Right ventricle myocardium inferior (tissue), 1 donor: ENCODE measurements around the gene SAXO1. TPM values are rescaled to one million over a fixed set of nuclear protein-coding genes. Genes with fewer than 3 reads are reported as not detected.
"Not testable (repeated sequence)": the region's sequence is repeated elsewhere in the genome, so short reads cannot be mapped to it uniquely, and the experiment has no call there.

Experiments
- ATAC-seq: fragments of 200-7000 bp; cut with Tn5 transposase; one replicate; pipeline ENCODE4 v1.9.1; 2020; ENCODE audit warnings: mild to moderate bottlenecking, moderate library complexity
- DNase-seq: peaks from one replicate; pipeline ENCODE4 v3.0.0; 2021; ENCODE audit errors: missing footprints
- intact Hi-C: fragments of 100-400 bp; cut with DNase I; formaldehyde crosslinking; loops from one replicate; pipeline ENCODE4 v1.11.0; 2022
- long read RNA-seq: library from polyadenylated mRNA; unstranded; transcript quantifications from one replicate; pipeline ENCODE4 v2.0.0, GENCODE V29; 2021
- total RNA-seq: library from RNA; stranded (reverse); fragmentation: NEBNext Ultra II Directional; extraction: Animal tissue kit (Norgen Biotek cat#: 25700); gene quantifications from one replicate; pipeline ENCODE4 v1.2.1, GENCODE V29; 2021
- donor health status: DM: no; HTN: yes; CAD: no; lungs with severe emphysema.

The SAXO1 gene
- not detected for total RNA-seq
- long read RNA-seq = 0 reads

GRCh38 chr9:19033015-19033414 lies at the start of gene SAXO1:
Gene SAXO1, minus strand, starts transcription at chr9:19033209. Its CDS starts 301 bp downstream, at chr9:19032908.
- intact Hi-C loops = no loop called here
- no peak for ATAC-seq
- no peak for DNase-seq

GRCh38 chr9:19074836-19075235 lies 41.8 kb upstream of the SAXO1 start:
- ATAC-seq (no peak), DNase-seq (no peak)
- intact Hi-C loops = no loop called here

- DNase-seq = no peak
- intact Hi-C loops = no loop called here
- ATAC-seq = no peak
Measured at GRCh38 chr9:19074229-19074628, 41.2 kb upstream of the SAXO1 start.

GRCh38 chr9:19057033-19057432 lies 24.0 kb upstream of the SAXO1 start:
- intact Hi-C loops = no loop called here
- DNase-seq (no peak), ATAC-seq (no peak)

- intact Hi-C loops = loop anchor here (5.0 kb wide), 1 partner anchor 121 kb away; no protein-coding TSS in a partner anchor
- no peak for ATAC-seq
- no peak for DNase-seq
Measured at GRCh38 chr9:19050637-19051591, 17.9 kb upstream of the SAXO1 start.

GRCh38 chr9:19049917-19050636 lies 17.1 kb upstream of the SAXO1 start:
- DNase-seq (no peak), ATAC-seq (no peak)
- intact Hi-C loops = loop anchor here (1.0 to 5.0 kb wide), 3 partner anchors 122 to 407 kb away; no protein-coding TSS in a partner anchor

GRCh38 chr9:19048966-19049916 lies 16.2 kb upstream of the SAXO1 start, which contains the start of gene RRAGA:
Gene RRAGA, plus strand, starts transcription at chr9:19049427. Its CDS starts 233 bp downstream, at chr9:19049660.
- intact Hi-C loops = loop anchor here (1.0 to 5.0 kb wide), 2 partner anchors 133 to 408 kb away; no protein-coding TSS in a partner anchor

GRCh38 chr9:19036611-19037010 lies 3.6 kb upstream of the SAXO1 start:
- intact Hi-C loops = no loop called here
- ATAC-seq (no peak), DNase-seq (no peak)

More at GRCh38 chr9:19048966-19049916, 16.2 kb upstream of the SAXO1 start, which contains the start of gene RRAGA:
- ATAC-seq (peak; percentile 97), DNase-seq (peak; percentile 97)

- intact Hi-C loops = no loop called here
- DNase-seq (no peak), ATAC-seq (no peak)
Measured at GRCh38 chr9:19032406-19032805, 603 bp downstream of the SAXO1 start.

- ATAC-seq (no peak), DNase-seq (no peak)
- intact Hi-C loops = no loop called here
Measured at GRCh38 chr9:19030899-19031298, 2.1 kb downstream of the SAXO1 start.

GRCh38 chr9:19028835-19029451 lies 4.1 kb downstream of the SAXO1 start:
- DNase-seq = no peak
- intact Hi-C loops = loop anchor here (1.0 to 5.0 kb wide), 3 partner anchors 587 to 1217 kb away; no protein-coding TSS in a partner anchor
- peak; percentile 74 for ATAC-seq

GRCh38 chr9:19027825-19028224 lies 5.2 kb downstream of the SAXO1 start:
- DNase-seq (no peak), ATAC-seq (peak; percentile 42)
- intact Hi-C loops = loop anchor here (5.0 kb wide), 2 partner anchors 586 to 1216 kb away; no protein-coding TSS in a partner anchor

- ATAC-seq (no peak), DNase-seq (no peak)
- intact Hi-C loops = loop anchor here (5.0 kb wide), 2 partner anchors 584 to 1214 kb away; no protein-coding TSS in a partner anchor
Measured at GRCh38 chr9:19026375-19026774, 6.6 kb downstream of the SAXO1 start.

GRCh38 chr9:19023078-19023477 lies 9.9 kb downstream of the SAXO1 start:
- intact Hi-C loops = no loop called here

GRCh38 chr9:19022206-19022605 lies 10.8 kb downstream of the SAXO1 start:
- no peak for DNase-seq
- ATAC-seq = no peak
- intact Hi-C loops = no loop called here

More at GRCh38 chr9:19023078-19023477, 9.9 kb downstream of the SAXO1 start:
- ATAC-seq (no peak), DNase-seq (no peak)

- intact Hi-C loops, DNase-seq, ATAC-seq: not testable (repeated sequence)
Measured at GRCh38 chr9:19021649-19022048, 11.4 kb downstream of the SAXO1 start.

GRCh38 chr9:19020886-19021455 lies 12.0 kb downstream of the SAXO1 start:
- ATAC-seq (no peak), DNase-seq (no peak)
- intact Hi-C loops = no loop called here
